H1 (cell line): ENCODE measurements around the gene THOC6. TPM values are rescaled to one million over a fixed set of nuclear protein-coding genes. Genes with fewer than 3 reads are reported as not detected.
A peak's percentile ranks its signal among the peaks of the same experiment; 100 is the strongest.

Experiments
- CTCF ChIA-PET: fragments of 300-600 bp; sonication (Branson Sonifier 250); formaldehyde crosslinking; loops from one replicate; lab custom pipeline; 2021; ENCODE audit not compliant: partially characterized antibody; lab: Charles Lee
- POLR2A ChIA-PET: fragments of 300-600 bp; sonication (Branson Sonifier 250); formaldehyde crosslinking; loops from one replicate; lab custom pipeline; 2021; ENCODE audit warnings: inconsistent platforms; ENCODE audit not compliant: partially characterized antibody; lab: Charles Lee
- DNase-seq, 2 experiments: peaks; one replicate each; pipeline versions ENCODE4 v3.0.0 to v3.0.0-alpha.2; 2010 to 2022; ENCODE audit warnings: low spot score in 2 of 2, low read depth in 1 of 2, mixed read lengths in 1 of 2
- FAIRE-seq: peaks from 2 replicates; lab custom pipeline; 2011; peaks lifted over from hg19 to GRCh38; lab: Jason Lieb, UNC
- H2AFZ ChIP-seq: 2 replicates; pipeline ENCODE4 v1.8.1; 2012; ENCODE audit warnings: low read length, inconsistent platforms
- H2AK5ac ChIP-seq: 2 replicates; pipeline ENCODE4 v1.6.1; 2013; ENCODE audit warnings: low read depth, low read length
- H2BK120ac ChIP-seq: replicated peaks from 2 replicates; pipeline ENCODE3; 2013; ENCODE audit warnings: low read depth, low read length, inconsistent platforms
- H2BK12ac ChIP-seq: 2 replicates; pipeline ENCODE4 v1.6.1; 2013; ENCODE audit warnings: low read depth, low read length
- H2BK15ac ChIP-seq: 2 replicates; pipeline ENCODE4 v1.6.1; 2013; ENCODE audit warnings: low read length
- H2BK20ac ChIP-seq: 2 replicates; pipeline ENCODE4 v1.6.1; 2013; ENCODE audit warnings: low read length
- H2BK5ac ChIP-seq: 2 replicates; pipeline ENCODE4 v1.6.1; 2013; ENCODE audit warnings: low read depth, low read length
- H3K14ac ChIP-seq: 2 replicates; pipeline ENCODE4 v1.6.1; 2013; ENCODE audit warnings: inconsistent platforms; ENCODE audit not compliant: insufficient read length
- H3K18ac ChIP-seq: 2 replicates; pipeline ENCODE4 v1.6.1; 2013; ENCODE audit warnings: low read length; ENCODE audit errors: extremely low read depth
- H3K23ac ChIP-seq: 2 replicates; pipeline ENCODE4 v1.6.1; 2013; ENCODE audit warnings: inconsistent platforms; ENCODE audit not compliant: insufficient read length
- H3K23me2 ChIP-seq: 2 replicates; pipeline ENCODE4 v1.6.1; 2013; ENCODE audit warnings: low read depth, low read length
- H3K27ac ChIP-seq: 2 replicates; pipeline ENCODE4 v1.6.1; 2011; ENCODE audit warnings: low read depth, low read length, inconsistent platforms
- H3K27me3 ChIP-seq, 4 experiments: replicated peaks in 1 of 4; 1 replicate in 1 of 4; 2 replicates in 3 of 4; pipeline versions ENCODE4 v1.6.1 to v1.8.1; 2011 to 2013; ENCODE audit warnings: low read length in 3 of 4, mild to moderate bottlenecking in 3 of 4, inconsistent platforms in 2 of 4, mixed read lengths in 2 of 4, moderate library complexity in 1 of 4; ENCODE audit not compliant: control insufficient read depth in 3 of 4, insufficient read depth in 3 of 4; ENCODE audit errors: extremely low read depth in 1 of 4
- H3K36me3 ChIP-seq, 4 experiments: 2 replicates each; pipeline versions ENCODE4 v1.6.1 to v1.8.1; 2011 to 2013; ENCODE audit warnings: mild to moderate bottlenecking in 4 of 4, low read length in 3 of 4, moderate library complexity in 2 of 4, control low read depth in 1 of 4, inconsistent platforms in 1 of 4; ENCODE audit not compliant: insufficient read depth in 4 of 4, control insufficient read depth in 2 of 4
- H3K4ac ChIP-seq: replicated peaks from 2 replicates; pipeline ENCODE3; 2013; ENCODE audit warnings: low read length, low read depth, mixed read lengths, inconsistent platforms; ENCODE audit not compliant: insufficient read length
- H3K4me1 ChIP-seq, 4 experiments: replicated peaks in 1 of 4; 1 replicate in 1 of 4; 2 replicates in 3 of 4; pipeline versions ENCODE4 v1.6.1 to v1.8.1; 2011 to 2013; ENCODE audit warnings: low read length in 3 of 4, inconsistent platforms in 2 of 4, mixed read lengths in 1 of 4; ENCODE audit not compliant: insufficient read depth in 4 of 4, control insufficient read depth in 3 of 4
- H3K4me2 ChIP-seq, 2 experiments: 2 replicates each; pipeline versions ENCODE4 v1.6.1 to v1.8.1; 2011 to 2013; ENCODE audit warnings: low read depth in 2 of 2, low read length in 2 of 2, control low read depth in 1 of 2, inconsistent platforms in 1 of 2, mild to moderate bottlenecking in 1 of 2; ENCODE audit not compliant: insufficient read depth in 1 of 2
- H3K4me3 ChIP-seq, 4 experiments: fragments of 200-600, 300-600 bp in 1 of 4; sonication (generic), shearing (Covaris generic), sonication (Bioruptor Twin) in 1 of 4; 2 replicates each; pipeline versions ENCODE4 v1.5.1 to v1.8.1; 2011 to 2016; ENCODE audit warnings: low read length in 4 of 4, low read depth in 3 of 4, control low read depth in 2 of 4, inconsistent platforms in 2 of 4, mild to moderate bottlenecking in 2 of 4, mixed read lengths in 1 of 4, moderate library complexity in 1 of 4; ENCODE audit not compliant: insufficient read depth in 2 of 4; ENCODE audit errors: extremely low read depth in 1 of 4
- H3K56ac ChIP-seq: replicated peaks from 2 replicates; pipeline ENCODE3; 2013; ENCODE audit warnings: low read depth, mild to moderate bottlenecking, mixed read lengths, low read length, inconsistent platforms; ENCODE audit not compliant: insufficient read length
- H3K79me1 ChIP-seq: 2 replicates; pipeline ENCODE4 v1.6.1; 2013; ENCODE audit warnings: low read depth, low read length, control low read depth
- H3K79me2 ChIP-seq, 2 experiments: 2 replicates each; pipeline versions ENCODE4 v1.6.1 to v1.8.1; 2012 to 2013; ENCODE audit warnings: low read length in 2 of 2, mild to moderate bottlenecking in 2 of 2, inconsistent platforms in 1 of 2; ENCODE audit not compliant: insufficient read depth in 2 of 2, control insufficient read depth in 1 of 2
- H3K9ac ChIP-seq, 4 experiments: replicated peaks in 1 of 4; 1 replicate in 1 of 4; 2 replicates in 3 of 4; pipeline versions ENCODE4 v1.6.1 to v1.8.1; 2011 to 2013; ENCODE audit warnings: low read depth in 3 of 4, low read length in 3 of 4, control low read depth in 2 of 4, mild to moderate bottlenecking in 2 of 4, moderate library complexity in 2 of 4, inconsistent platforms in 1 of 4; ENCODE audit errors: extremely low read depth in 1 of 4
- H3K9me3 ChIP-seq, 2 experiments: 2 replicates each; pipeline versions ENCODE4 v1.6.1 to v1.8.1; 2012 to 2013; ENCODE audit warnings: mild to moderate bottlenecking in 2 of 2, moderate library complexity in 2 of 2, control low read depth in 1 of 2, inconsistent platforms in 1 of 2, low read depth in 1 of 2, low read length in 1 of 2, mixed read lengths in 1 of 2; ENCODE audit not compliant: insufficient read depth in 2 of 2
- H4K20me1 ChIP-seq, 2 experiments: replicated peaks in 1 of 2; 2 replicates each; pipeline versions ENCODE3 to v1.8.1; 2011 to 2013; ENCODE audit warnings: inconsistent platforms in 2 of 2, low read length in 2 of 2, mild to moderate bottlenecking in 1 of 2; ENCODE audit not compliant: insufficient read depth in 2 of 2, control insufficient read depth in 1 of 2
- H4K5ac ChIP-seq: 2 replicates; pipeline ENCODE4 v1.6.1; 2013; ENCODE audit warnings: low read length, low read depth, mixed read lengths, inconsistent platforms; ENCODE audit not compliant: insufficient read length
- H4K8ac ChIP-seq: 2 replicates; pipeline ENCODE4 v1.8.0; 2013; ENCODE audit warnings: mild to moderate bottlenecking, moderate library complexity, low read length, inconsistent platforms; ENCODE audit not compliant: insufficient read depth; ENCODE audit errors: extremely low read depth
- H4K91ac ChIP-seq: replicated peaks from 2 replicates; pipeline ENCODE3; 2013; ENCODE audit warnings: low read length, mixed read lengths, inconsistent platforms; ENCODE audit not compliant: insufficient read length
- BCL11A ChIP-seq, 2 experiments: IDR thresholded peaks; one replicate each; pipeline ENCODE4 v1.6.1; 2011; ENCODE audit warnings: low read depth in 2 of 2, low read length in 2 of 2, mild to moderate bottlenecking in 2 of 2
- BRCA1 ChIP-seq: IDR thresholded peaks from 2 replicates; pipeline ENCODE4 v1.6.1; 2012; ENCODE audit warnings: low read depth, low read length, improper control_type of control experiment
- CBX5 ChIP-seq: fragments of 300-800, 300-1000 bp; sonication (generic); IDR thresholded peaks from 2 replicates; pipeline ENCODE4 v1.7.1; 2016; ENCODE audit warnings: antibody characterized with exemption, low read length, low read depth
- EZH2 ChIP-seq: fragments of 200-600 bp; sonication (generic); IDR thresholded peaks from 2 replicates; pipeline ENCODE4 v1.7.1; 2012; ENCODE audit warnings: low read depth, mild to moderate bottlenecking, moderate library complexity, low read length, inconsistent platforms; ENCODE audit not compliant: severe bottlenecking
- GABPA ChIP-seq: IDR thresholded peaks from 2 replicates; pipeline ENCODE4 v1.6.1; 2011; ENCODE audit warnings: mild to moderate bottlenecking, low read length, moderate library complexity, borderline replicate concordance; ENCODE audit not compliant: insufficient read depth
- JUND ChIP-seq: IDR thresholded peaks from 2 replicates; pipeline ENCODE4 v1.6.1; 2011; ENCODE audit warnings: mild to moderate bottlenecking, improper control_type of control experiment, low read length
- KDM4A ChIP-seq: IDR thresholded peaks from one replicate; pipeline ENCODE4 v1.7.1; 2012; ENCODE audit warnings: low read depth, mild to moderate bottlenecking, moderate library complexity, low read length, inconsistent platforms; ENCODE audit not compliant: severe bottlenecking
- MAFK ChIP-seq: IDR thresholded peaks from 2 replicates; pipeline ENCODE4 v1.6.1; 2012; ENCODE audit warnings: low read depth, mild to moderate bottlenecking, improper control_type of control experiment, low read length
- POLR2A ChIP-seq, 2 experiments: IDR thresholded peaks; 1 replicate in 1 of 2; 2 replicates in 1 of 2; pipeline ENCODE4 v1.6.1; 2011; ENCODE audit warnings: low read depth in 2 of 2, low read length in 2 of 2, mild to moderate bottlenecking in 2 of 2; ENCODE audit errors: control extremely low read depth in 1 of 2
- POLR2AphosphoS5 ChIP-seq: IDR thresholded peaks from 2 replicates; pipeline ENCODE4 v1.6.1; 2011; ENCODE audit warnings: low read depth, low read length
- SAP30 ChIP-seq: fragments of 300-600 bp; sonication (generic); IDR thresholded peaks from 2 replicates; pipeline ENCODE4 v1.7.1; 2012; ENCODE audit warnings: low read length, moderate library complexity, mild to moderate bottlenecking, inconsistent platforms; ENCODE audit not compliant: insufficient read depth, insufficient replicate concordance
- SRF ChIP-seq: IDR thresholded peaks from 2 replicates; pipeline ENCODE4 v1.6.1; 2011; ENCODE audit warnings: mild to moderate bottlenecking, low read depth, low read length, moderate library complexity
- WGBS, 2 experiments: shearing (Covaris generic) in 1 of 2; methylation state at CpG; one replicate each; pipeline versions ENCODE4 v1.1.6 to v1.1.7; 2013 to 2015; ENCODE audit warnings: low lambda C conversion rate in 2 of 2, mixed read lengths in 2 of 2, inconsistent platforms in 1 of 2, low coverage in 1 of 2, missing lambda C conversion rate in 1 of 2; ENCODE audit not compliant: insufficient replicate concordance in 2 of 2, insufficient coverage in 1 of 2, insufficient read length in 1 of 2; ENCODE audit errors: extremely low coverage in 1 of 2, missing lambda C conversion rate in 1 of 2; 5-methylcytosine and 5-hydroxymethylcytosine counted together
- polyA plus RNA-seq, 7 experiments: library from polyadenylated mRNA; depleted of rRNA in 3 of 7; stranded (reverse) in 5 of 7; unstranded in 2 of 7; fragments of >200 nt in 5 of 7; fragments of 200-250 nt in 2 of 7; gene quantifications; 1 replicate in 5 of 7; 2 replicates in 1 of 7; 4 replicates in 1 of 7; pipeline versions ENCODE4 v1.2.1 to v1.2.3, GENCODE V29; 2011 to 2013; ENCODE audit warnings: missing spikeins in 2 of 7, mixed read lengths in 2 of 7
- total RNA-seq: library from RNA; stranded (reverse); fragmentation: NEBNext Ultra II Directional; extraction: Animal tissue kit (Norgen Biotek cat#: 25700); gene quantifications from 2 replicates; pipeline ENCODE4 v1.2.1, GENCODE V29; 2021
- TF ChIP-seq, protein P1 (sequence below): IDR thresholded peaks from 2 replicates; pipeline ENCODE4 v1.6.1; 2011; ENCODE audit warnings: low read depth, mild to moderate bottlenecking, low read length; ENCODE audit not compliant: insufficient read depth

THOC6 gene
- total and polyA plus RNA-seq, 2 of the 8 experiments (the other 6 are each of a cell fraction or from before 2014, with no cell fraction given) = 78.5 to 111 TPM

DNA sequence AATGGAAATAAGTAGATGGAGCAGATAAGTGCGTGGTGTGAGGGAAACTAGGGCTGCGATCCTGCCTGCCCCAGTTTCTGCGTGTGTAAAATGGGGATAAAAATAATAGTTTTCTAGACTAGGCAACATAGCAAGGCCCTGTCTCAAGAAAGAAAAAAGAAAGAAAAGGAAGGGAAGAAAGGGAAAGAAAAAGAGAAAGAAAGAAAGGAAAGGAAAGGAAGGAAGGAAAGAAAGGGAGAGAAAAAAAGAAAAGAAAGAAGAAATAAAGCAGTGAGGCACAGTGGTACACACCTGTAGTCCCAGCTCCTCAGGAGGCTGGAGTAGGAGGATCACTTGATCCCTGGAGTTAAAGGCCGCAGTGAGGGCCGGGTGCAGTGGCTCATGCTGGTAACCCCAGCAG, 41.4 kb upstream of the THOC6 start:
- CTCF ChIA-PET = interaction anchor here (0.8 to 3.7 kb wide), 21 partner anchors 9 to 76 kb away, joined by 3 to 27 read pairs (median 5); no protein-coding TSS in a partner anchor
- Histone ChIP-seq H2AFZ (no peak overlapping the region), H2BK20ac (no peak overlapping the region), H3K56ac (no peak overlapping the region), H2BK5ac (no peak overlapping the region), H4K20me1 (peaks cover 5 to 14% of the 10 kb centered on the region in 2 experiments), H3K27ac (no peak overlapping the region), H3K4me2 (peak overlapping the region in 1 of 2 experiments; percentile 38; a peak in 1 of 4 replicates), H3K27me3 (no peaks in the 10 kb centered on the region; a peak in 1 of 7 replicates), H4K5ac (no peak overlapping the region), H2AK5ac (peak overlapping the region; percentile 82; the same call in 1 of the 2 replicates), H3K14ac (no peak overlapping the region), H2BK12ac (no peak overlapping the region), H3K4me3 (no peak overlapping the region; a peak in 1 of 8 replicates), H4K8ac (no peak overlapping the region), H3K79me2 (peaks cover 0 to 8% of the 10 kb centered on the region in 2 experiments; a peak in 2 of 4 replicates), H2BK15ac (no peak overlapping the region), H3K9me3 (no peaks in the 10 kb centered on the region), H3K4ac (no peak overlapping the region), H3K4me1 (peaks cover 3 to 23% (median 14%) of the 10 kb centered on the region in 4 experiments), H3K23ac (no peak overlapping the region), H3K79me1 (peaks cover 4% of the 10 kb centered on the region), H3K36me3 (peaks cover 0 to 4% (median 0%) of the 10 kb centered on the region in 4 experiments; a peak in 2 of 8 replicates), H3K23me2 (peaks cover 12% of the 10 kb centered on the region; the same call in 1 of the 2 replicates), H4K91ac (peak overlapping the region; percentile 65), H3K18ac (no peak overlapping the region; the same call in 1 of the 2 replicates), H2BK120ac (peak overlapping the region; percentile 68), H3K9ac (no peak overlapping the region)
- POLR2A ChIA-PET = interaction anchor here (1.1 to 25.4 kb wide), 8 partner anchors 9 to 43 kb away, joined by 5 to 455 read pairs (median 28); partner anchors contain the start of genes CLDN6, HCFC1R1, KREMEN2 and PAQR4
- no peak for DNase-seq
- 81% methylated on average over 5 of the region's 5 CpGs; no CpG with 5 or more reads in 1 of the 2 experiments for WGBS, 2 experiments
- FAIRE-seq = no peak
- TF ChIP-seq MAFK (no peak), BRCA1 (no peak), SRF (no peak), BCL11A (IDR thresholded peaks at IDR 0.05; ENCODE audit: low read depth in 2 of 2, low read length in 2 of 2) (no peak), KDM4A (no peak), EZH2 (no peak), CBX5 (no peak), GABPA (no peak), SAP30 (no peak), POLR2A (IDR thresholded peaks at IDR 0.05; ENCODE audit: control extremely low read depth in 1 of 2, low read depth in 2 of 2, low read length in 2 of 2) (no peak), POLR2AphosphoS5 (no peak), JUND (no peak)
- TF ChIP-seq, protein P1, sequence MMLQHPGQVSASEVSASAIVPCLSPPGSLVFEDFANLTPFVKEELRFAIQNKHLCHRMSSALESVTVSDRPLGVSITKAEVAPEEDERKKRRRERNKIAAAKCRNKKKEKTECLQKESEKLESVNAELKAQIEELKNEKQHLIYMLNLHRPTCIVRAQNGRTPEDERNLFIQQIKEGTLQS = no peak
